HG03521 (cell line): ENCODE results near the gene ZDHHC8.

ENCODE experiments used
- ATAC-seq: cut with Tn5 transposase; IDR thresholded peaks from one replicate; pipeline ENCODE4 v1.9.1; 2021; ENCODE audit warnings: mild to moderate bottlenecking, moderate library complexity; ENCODE audit not compliant: unreplicated experiment

ZDHHC8 gene

DNA sequence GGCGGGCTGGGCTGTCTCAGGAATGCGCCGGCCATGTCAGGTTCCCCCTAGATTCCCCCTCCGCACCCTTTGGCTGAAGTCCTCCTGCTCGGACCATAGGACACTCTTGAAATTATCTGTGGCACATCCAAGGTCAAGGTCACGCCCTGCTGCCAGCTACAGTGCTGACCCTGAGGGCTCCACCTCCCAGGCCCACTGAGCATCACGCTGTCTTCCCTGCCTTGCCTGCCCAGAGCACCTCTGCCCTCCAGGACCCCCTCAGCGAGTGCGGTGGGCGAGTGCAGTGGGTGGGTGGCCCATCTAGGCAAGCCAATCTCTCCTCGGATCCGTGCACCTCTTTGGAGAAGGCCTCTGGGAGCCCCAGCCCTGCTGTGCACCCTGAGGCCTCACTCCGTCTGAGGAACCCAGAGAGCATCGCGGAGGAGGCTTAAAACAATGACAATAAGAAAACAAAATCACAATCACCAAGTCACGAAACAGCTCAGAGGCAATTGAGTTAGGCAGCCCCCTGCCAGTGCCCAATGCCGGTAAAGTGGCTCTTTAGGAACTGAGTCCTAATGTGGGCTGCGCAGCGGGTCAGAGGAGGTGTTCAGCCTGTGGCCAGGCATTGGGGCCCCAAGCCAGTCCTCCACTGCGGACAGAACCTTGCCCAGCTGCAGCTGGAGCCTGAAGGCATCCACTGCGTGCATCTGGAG is 45.8 kb downstream of the ZDHHC8 start:
- ATAC-seq: no peak

DNA sequence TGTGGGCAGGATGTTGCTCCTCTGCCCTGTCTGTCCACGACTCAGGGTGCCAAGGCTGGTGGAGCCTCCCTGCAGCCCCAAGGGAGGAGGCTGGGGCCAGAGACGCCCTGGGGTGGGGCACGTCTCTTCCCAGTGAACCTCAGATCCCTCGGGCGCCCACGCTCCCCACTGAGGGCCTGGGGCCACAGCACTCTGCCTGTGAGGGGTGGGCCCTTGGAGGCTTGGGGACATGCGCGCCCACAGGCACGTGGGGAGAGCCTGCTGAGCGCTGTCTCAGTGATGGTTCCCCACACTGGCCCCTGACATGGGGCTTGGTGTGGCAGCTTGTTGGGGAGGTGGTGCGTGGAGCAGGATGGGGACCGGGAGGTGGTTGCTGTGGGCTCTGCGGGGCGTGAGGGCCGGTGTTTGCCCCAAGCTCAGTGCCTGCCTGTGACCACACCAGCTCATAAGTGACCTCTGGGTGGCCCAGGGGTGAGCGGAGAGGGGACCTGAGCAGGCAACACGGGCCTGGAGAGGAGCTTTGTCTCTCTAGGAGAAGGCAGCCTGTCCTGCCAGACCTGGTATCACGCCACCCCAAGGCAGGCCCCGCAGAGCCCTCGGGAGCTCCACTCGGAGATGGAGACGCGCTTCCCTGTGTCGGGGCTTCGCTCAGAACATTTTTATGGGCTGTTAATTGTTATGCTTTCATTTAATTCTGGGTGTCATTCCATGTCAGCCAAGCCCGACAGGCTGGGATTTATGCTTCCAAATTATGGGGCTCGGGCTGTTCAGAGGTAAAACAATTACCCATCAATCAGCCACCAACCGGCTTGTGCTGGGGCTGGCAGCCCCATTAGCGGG is 46.7 kb downstream of the ZDHHC8 start:
- ATAC-seq: no peak

DNA sequence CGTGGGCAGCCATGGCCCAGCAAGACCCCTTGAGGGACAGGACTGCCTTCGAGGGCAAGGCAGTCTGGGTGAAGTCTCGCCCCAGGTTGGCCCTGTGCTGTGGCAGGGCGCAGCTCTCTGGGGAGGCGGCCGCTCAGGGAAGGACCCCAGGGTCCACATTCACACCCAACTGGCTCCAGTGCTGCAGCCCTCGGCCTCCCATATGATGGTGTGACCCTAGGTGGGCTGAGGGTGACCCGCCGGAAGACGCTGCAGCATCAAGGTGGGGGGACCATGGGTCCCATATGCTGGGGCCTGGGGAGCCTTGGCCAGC is 47.3 kb downstream of the ZDHHC8 start:
- no peak for ATAC-seq

DNA sequence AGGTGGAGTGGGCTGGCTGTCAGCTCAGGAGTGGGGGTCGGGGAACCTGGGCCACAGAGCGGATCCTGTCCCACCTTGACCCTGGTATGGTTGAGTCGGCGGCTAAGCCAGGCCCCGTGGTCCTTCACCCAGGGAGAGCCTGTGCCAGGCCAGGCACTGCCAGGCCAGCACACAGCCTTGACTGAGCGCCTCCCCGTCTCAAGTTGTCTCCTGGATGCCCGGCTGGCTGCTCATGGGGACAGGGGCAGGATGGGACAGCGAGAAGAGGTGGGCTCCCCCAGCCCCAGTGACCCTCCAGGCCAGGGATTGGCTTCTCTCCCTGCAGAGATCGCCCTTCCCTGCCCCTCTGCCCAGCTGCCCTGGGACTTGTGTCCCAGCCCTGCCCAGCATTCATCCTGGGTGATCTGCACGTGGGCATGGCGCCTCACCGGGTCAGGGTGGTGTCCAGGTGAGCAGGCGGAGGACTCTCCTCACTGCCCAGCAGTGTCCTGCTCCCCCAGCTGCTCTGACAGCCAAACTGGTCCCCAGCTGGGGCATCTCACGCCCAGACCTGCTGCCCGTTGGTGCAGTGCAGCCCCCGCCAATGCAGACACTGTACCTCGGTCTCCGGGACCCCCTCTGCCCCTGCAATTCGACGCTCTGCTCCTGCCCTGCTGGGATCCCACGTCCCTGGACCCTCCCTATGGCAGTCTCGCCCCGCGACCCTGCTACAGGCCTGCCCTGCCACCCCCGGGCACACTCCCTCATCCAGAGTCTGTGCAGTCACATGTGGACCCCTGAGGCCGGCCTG is 48.0 kb downstream of the ZDHHC8 start:
- no peak for ATAC-seq

DNA sequence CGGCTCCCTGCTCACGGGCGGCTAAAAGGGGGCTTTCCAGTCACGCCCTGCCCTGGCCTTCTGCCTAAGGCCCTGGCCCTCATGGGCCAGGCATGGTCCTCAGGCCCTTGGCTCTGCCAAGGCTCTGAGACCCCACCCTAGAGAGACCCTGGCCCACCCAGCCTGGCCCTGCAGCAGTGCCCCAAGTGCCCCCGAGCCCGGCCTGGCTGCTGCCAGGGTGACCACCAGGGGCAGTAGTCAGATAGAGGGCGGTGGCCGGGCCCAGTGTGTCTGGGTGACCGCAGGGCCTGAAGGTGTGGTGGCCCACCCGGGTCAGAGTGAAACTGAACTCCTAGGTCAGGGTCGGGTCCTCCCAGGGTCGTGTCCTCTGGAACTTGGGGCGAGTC is 48.6 kb downstream of the ZDHHC8 start:
- no peak for ATAC-seq

DNA sequence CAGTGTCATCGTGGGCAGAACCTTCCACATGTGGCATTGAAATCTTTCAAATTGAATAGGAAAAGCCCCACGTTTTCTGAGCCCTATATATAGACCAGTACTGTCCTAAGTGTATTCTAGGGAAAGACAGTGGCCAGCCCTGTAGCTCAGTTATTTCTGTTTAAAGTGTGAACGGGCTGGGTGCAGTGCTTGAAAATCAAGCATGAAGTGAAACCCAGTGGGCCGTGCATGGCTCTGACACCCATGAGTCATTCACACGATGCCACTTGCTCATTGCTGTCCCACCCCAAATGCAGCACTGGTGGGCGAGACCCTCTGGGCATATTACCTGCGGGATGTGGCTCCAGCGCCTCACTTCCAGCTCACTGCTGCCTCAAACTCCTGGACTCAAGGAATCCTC is 49.0 kb downstream of the ZDHHC8 start:
- ATAC-seq: no peak

DNA sequence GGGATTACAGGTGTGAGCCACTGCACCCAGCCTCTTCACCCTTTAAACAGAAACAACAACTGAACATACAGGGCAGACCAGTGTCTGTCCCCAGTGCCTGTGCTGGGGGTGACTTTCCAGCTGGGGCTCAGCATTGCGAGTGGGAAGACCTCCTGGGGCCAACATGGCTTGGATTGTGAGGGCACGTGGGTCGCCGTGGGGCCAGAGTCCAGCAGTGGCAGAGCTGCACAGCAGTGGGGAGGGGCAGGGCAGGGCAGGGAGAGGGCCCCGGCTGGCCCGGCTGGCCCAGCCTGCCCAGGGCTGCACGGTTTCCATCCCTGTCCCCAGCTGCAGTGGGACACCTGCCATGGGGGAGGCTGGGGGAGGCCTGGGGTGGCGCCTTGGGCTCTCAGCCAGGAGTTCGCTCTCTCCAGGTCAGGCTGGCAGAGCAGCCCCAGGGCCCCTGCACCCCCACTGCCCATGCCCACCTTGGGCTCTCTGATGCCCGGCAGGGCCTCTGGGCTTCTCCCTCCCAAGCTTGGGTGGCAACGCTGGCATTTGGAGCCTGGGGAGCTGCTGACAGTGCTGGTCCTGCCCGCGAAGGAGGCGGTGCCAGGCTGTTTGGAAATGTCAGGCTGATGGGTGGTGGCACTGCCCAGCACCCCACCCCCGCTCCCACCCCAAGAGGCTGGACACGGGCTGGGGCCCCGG is 49.7 kb downstream of the ZDHHC8 start:
- no peak for ATAC-seq

DNA sequence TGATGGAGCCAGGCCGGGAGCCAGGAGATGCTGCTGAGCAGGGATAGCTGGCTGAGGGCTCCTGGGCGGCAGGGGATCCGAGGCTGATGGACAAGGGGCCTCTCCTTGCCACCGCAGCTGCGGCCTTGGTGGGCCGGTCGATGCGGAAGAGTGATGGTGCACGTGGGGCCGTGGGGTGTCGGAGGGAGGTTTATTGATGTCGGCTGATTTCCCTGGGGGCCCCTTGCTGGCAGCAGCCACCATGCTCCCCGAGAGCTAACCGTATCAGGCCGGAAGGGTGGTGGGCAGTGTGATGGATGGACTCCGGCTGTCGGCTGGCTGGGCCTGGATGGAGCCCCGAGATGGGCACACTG is 50.3 kb downstream of the ZDHHC8 start:
- ATAC-seq: no peak

DNA sequence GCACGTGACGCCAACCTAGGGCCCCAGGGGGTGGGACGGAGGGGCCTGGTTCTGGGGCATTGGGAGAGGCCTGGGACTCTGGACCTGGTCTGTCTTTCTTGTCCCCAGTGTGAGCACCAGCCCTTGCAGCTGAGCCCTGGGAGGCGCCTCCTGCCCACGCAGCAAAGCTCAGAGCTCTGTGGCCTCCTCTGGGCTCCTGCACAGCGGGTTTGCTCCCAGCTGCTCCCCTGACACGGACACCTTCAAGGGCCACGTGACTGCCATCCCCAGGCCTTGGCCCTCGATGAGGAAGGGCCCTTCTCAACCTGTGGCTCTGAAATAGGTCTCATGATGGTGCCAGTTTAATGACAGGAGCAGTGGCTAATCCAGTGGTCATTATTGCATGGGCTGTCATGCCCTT is 50.8 kb downstream of the ZDHHC8 start:
- no peak for ATAC-seq

DNA sequence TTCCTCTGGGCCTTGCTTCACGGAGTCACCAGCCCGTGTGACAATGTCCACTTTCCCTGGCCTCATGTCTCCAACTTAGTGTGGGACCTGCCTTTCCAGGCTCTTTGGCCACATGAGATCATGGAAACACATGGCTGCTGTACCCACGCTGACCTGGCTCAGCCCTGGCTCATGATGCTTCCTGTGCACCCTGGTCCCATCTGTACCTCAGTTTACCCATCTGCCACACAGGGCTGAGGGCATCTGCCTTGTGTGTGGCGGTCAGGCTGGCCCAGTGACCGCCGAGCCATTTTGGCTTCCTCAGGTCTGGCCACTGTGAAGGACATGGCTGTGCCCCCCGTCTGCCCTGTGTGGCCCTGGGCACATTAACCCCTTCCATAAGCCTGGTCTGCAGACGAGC is 51.5 kb downstream of the ZDHHC8 start:
- no peak for ATAC-seq

DNA sequence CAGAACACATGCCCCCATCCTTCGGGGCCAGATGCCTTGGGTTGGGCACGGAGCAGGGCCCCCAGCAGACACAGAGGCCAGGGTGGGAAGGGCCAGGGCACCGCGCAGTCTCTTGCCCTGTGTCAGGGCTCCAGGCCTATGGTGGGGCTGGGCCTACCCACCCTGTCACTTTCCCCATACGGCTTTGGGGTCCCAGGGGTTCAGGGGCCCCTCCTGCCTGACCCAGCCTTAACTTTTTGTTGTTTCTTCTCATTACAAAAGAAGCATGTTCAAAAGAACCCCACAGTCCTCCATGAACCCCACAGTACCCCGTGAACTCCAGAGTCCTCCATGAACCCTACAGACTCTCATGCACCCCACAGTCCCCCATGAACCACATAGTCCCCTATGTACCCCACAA is 52.2 kb downstream of the ZDHHC8 start:
- ATAC-seq: no peak

DNA sequence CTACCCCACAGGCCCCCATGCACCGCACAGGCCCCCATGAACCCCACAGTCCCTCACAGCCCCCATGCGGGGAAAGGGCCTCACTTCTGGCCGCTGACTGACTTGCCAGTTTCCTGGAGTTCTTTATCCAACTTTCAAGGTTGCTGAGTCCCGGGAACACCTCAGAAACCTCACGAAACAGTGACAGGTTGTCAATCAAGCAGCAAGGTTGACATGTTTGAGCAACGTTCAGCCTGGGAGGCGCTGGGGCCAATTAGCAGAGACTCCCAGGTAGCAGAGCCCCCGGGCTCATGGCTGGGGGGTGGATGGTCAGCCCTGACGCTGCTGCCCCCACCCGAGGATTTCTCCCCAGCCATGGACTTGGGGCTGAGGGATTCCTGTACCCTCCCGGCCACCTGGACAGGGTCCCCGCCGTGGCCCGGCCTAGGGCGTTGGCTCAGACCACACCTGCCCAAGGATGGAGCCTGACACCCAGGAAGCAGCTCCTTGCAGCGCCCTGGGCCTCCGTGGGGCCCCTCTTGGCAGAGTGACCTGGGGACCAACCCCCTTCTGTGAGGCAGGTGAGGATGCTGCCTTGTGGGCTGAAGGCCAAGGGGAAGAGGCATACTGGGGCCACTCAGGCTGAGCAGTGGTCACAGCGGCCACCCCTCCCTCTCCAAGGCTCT is 53.0 kb downstream of the ZDHHC8 start:
- ATAC-seq: no peak

DNA sequence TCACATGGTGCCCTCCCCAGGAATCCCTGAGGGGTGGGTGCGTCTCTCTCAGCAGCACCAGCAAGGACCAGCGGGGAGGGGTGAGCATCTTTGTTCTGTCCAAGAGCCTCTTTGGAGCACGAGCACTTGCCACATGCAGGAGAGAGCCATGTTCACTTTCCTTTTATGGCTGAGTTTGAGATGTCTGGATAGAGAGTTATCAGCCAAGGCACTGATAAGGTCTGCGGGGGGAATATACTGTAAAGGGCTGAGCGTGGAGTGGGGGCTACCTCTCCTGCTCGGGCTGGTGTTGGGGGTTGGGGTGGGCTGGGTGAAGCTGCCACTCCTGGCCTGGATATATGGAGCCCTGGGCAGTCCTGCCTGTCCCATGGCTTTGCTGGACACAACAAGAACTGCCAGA is 54.1 kb downstream of the ZDHHC8 start:
- no peak for ATAC-seq

DNA sequence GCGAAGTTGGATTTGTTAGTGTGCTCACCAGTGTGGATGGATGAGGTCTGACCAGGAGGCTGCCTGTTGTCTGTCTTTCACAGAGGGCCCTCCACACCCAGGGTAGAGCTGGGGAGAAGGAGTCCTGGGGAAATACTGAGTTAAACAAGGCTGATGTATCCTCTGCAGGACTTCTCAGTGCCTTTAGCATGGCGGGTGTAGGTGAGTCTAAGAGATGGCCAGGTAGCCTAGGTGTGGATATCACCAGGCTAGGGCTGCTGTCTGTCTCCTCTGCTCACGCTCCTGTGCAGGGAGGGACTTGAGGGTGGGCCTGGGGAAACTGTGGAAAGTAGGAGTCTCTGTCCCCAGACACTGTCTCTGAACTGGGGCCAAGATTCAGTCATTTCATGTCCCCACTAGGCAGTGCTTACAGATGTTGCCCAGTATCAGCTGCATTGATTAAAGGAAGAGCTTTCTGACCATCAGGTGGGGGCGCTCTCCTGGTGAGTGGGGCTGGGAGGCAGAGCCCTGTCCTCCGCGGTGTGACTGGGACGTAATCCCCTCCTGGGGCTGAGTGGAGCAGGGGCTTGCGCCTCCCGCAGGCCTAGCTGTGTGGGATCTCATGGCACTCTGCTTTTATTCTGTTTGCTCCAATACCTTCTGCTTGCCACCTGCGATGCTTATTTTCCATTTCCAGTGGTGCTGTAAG is 54.7 kb downstream of the ZDHHC8 start:
- no peak for ATAC-seq

DNA sequence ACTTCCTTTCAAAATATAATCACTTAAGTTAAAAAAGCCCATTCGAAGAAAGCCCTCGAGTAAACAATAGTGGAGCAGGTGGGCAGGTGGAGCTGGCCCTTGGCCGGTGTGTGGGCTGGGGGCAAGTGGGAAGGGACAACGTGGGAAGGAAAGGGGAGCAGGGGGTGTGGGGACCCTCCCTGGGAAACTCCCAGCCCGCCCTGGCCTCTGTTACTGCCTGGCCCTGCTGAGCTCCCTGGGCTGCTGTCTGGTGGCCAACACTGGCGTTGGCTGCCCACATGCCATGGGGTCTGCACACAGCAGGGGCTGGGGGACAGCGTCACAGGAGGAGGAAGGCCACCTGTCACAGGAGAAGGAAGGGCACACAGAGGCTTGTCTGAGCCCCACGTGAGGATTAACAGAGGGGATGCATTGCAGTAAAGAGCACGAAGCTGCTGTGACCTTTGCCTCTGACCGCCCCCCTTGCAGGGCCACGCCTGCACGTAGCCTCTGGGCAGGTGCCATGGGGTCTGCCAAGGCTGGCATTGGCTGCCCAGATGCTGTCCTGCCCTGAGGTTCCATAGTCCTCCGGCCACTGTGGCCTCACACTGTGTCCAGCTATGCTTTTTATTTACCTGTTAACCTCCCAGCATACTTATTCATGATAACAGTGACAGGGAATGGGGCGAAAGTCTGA is 55.4 kb downstream of the ZDHHC8 start:
- ATAC-seq: no peak

DNA sequence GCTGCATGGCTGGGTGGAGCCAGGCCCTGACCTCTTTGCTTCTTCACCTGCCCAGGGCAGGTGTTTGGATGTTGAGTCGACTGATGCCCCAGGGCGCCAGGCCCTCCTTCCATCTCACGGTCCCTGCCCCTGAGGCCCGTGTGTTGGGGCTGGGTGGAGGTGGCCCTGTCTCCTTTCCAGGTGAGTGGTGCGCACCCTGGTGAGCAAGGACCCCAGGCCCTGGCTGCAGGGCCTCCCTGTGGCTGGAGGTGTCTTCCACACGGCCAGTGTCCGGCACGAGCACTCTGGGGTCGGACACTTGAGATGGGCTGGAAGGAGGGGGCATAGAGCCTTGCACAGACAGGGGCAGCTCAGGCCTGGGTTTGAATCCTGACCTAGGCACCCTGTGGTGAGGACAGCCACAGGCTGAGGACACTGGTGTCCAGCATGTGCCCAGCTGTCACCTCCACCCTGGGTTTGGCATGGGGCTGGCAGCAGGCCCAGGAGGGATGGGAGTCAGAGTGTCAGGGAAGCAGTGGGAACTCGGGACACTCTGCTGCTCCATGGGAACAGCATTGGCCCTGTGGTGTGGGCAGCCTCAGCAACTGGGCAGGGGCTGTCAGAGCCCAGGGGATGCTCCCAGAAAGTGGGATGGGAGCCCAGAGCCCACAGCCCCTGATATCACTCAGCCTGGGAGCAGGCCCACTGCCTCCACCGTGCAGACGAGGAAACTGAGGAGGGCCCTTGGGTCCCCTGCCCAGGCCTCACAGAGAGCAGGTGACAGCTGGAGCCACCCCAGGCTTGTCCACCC is 56.4 kb downstream of the ZDHHC8 start:
- ATAC-seq: no peak

DNA sequence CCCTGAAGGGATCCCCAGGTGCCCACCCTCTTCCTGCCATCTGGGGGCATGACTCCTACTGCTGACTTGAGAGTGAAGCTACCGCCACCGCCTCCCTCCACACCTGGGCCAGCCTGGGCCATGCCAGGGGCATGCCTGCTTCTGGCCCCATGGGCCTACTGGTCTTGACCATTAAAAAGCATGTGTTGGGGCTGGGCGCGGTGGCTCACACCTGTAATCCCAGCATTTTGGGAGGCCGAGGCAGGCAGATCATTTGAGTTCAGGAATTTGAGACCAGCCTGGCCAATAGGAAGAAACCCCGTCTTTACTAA is 56.9 kb downstream of the ZDHHC8 start:
- ATAC-seq: no peak

DNA sequence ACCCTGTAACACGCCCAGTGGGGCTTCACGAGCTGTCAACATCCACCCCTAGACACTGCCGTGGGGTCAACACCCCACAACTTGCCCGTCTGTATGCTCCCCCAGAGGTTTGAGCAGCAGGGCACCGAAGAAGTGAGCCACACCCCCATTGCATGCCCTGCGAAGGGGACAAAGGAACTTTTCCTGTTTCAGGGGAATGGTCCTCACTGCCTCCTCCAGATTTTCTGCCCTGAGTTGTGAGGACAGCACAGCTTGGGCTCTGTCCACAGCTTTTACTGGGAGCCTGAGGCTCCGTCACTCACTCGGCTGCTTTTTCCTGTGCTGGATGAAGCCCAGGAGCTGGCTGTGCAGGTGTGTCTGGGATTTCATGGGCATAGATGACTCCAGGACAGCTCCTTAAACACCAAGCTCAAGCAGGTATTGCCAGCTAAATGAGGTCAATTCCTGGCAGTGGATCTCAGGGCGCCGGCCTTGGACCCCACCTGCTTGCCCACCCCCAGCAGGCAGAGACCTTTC is 59.5 kb downstream of the ZDHHC8 start:
- no peak for ATAC-seq

DNA sequence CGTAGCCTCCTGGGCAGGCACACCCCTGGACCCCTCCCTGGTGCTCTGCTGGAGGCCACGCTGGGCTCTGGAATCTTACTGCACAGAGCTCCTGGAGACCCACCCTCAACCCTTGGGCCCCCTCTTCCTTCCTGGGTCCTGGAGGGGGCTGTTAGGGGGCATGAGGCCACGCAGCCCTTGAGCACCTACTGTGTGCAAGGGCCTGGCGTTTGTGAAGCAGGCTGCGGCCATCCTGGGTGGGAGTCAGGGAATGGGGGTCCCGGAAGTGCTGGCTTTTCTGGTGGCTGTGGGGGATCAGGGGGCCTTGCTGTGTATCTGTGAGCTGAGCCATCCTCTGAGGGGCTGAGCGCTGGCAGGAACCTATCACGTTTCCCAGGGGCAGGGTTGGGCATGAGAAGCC is 60.2 kb downstream of the ZDHHC8 start:
- ATAC-seq: no peak
